ENCODE measurements around the gene MARK3.

- TF ChIP-seq CTCF (IDR thresholded peaks at IDR 0.05): no peak
- no peak for TF ChIP-seq POLR2AphosphoS5 (IDR thresholded peaks at IDR 0.05)
- TF ChIP-seq EP300 (IDR thresholded peaks at IDR 0.05): no peak
Observed at GRCh38 chr14:103530831-103531230, 145.6 kb downstream of the MARK3 start.
